A549 (cell line): ENCODE results near the gene NSMCE3. TPM values are rescaled to one million over a fixed set of nuclear protein-coding genes. Genes with fewer than 3 reads are reported as not detected.

Source experiments
- ATAC-seq, 2 experiments: fragments of 200-7000 bp in 1 of 2; fragments of >200 bp in 1 of 2; cut with Nextera tagmentation in 1 of 2; cut with Tn5 transposase in 1 of 2; 3 replicates each; pipeline versions ENCODE4 v1.8.0 to v1.9.1; 2018 to 2020; ENCODE audit warnings: mild to moderate bottlenecking in 1 of 2, moderate library complexity in 1 of 2
- CTCF ChIA-PET: fragments of 300-600 bp; sonication (Branson Sonifier 250); formaldehyde crosslinking; extraction: SDS; loops from one replicate; lab custom pipeline; 2021; ENCODE audit warnings: antibody characterized with exemption, inconsistent platforms; lab: Yijun Ruan, JAX
- POLR2A ChIA-PET: fragments of 350-600 bp; formaldehyde crosslinking; extraction: SDS; loops from one replicate; lab custom pipeline; 2021; ENCODE audit warnings: antibody characterized with exemption, inconsistent platforms; lab: Yijun Ruan, JAX
- DNase-seq, 2 experiments: peaks; one replicate each; pipeline versions ENCODE4 v3.0.0 to v3.0.0-alpha.2; 2011 to 2016; ENCODE audit warnings: low read depth in 1 of 2, low spot score in 1 of 2
- FAIRE-seq: peaks from 2 replicates; lab custom pipeline; 2011; peaks lifted over from hg19 to GRCh38; lab: Jason Lieb, UNC
- H3K27ac ChIP-seq, 2 experiments: fragments of >200 bp; sonication (Bioruptor Twin); formaldehyde crosslinking; 3 replicates each; pipeline ENCODE4 v1.5.1; 2016 to 2017
- H3K4me1 ChIP-seq: fragments of >200 bp; sonication (Bioruptor Twin); formaldehyde crosslinking; 3 replicates; pipeline ENCODE4 v1.6.1; 2016
- H3K4me2 ChIP-seq: fragments of >200 bp; sonication (Bioruptor Twin); formaldehyde crosslinking; 3 replicates; pipeline ENCODE4 v1.6.1; 2016
- H3K4me3 ChIP-seq: fragments of >200 bp; sonication (Bioruptor Twin); formaldehyde crosslinking; 3 replicates; pipeline ENCODE4 v1.5.1; 2016
- H3K9me3 ChIP-seq: fragments of >200 bp; sonication (Bioruptor Twin); formaldehyde crosslinking; 3 replicates; pipeline ENCODE4 v1.6.1; 2016
- ATOH8 ChIP-seq: fragments of 250-450 bp; sonication (Bioruptor Pico); IDR thresholded peaks from 2 replicates; pipeline ENCODE4 v1.5.0; 2020; ENCODE audit warnings: low read depth, mild to moderate bottlenecking, moderate library complexity
- BCL3 ChIP-seq: fragments of >200 bp; sonication (Bioruptor Twin); formaldehyde crosslinking; IDR thresholded peaks from 3 replicates; pipeline ENCODE4 v1.6.1; 2016
- CBX2 ChIP-seq: fragments of 200-600 bp; sonication (generic); IDR thresholded peaks from 2 replicates; pipeline ENCODE4 v1.6.1; 2016; ENCODE audit warnings: low read depth, mild to moderate bottlenecking, borderline replicate concordance
- CBX8 ChIP-seq: fragments of 200-600 bp; sonication (generic); IDR thresholded peaks from 2 replicates; pipeline ENCODE4 v1.6.1; 2016
- CHD4 ChIP-seq: fragments of 200-600 bp; sonication (generic); IDR thresholded peaks from 2 replicates; pipeline ENCODE4 v1.6.1; 2016; ENCODE audit warnings: antibody characterized with exemption, mild to moderate bottlenecking, borderline replicate concordance
- CTCF ChIP-seq: fragments of >200 bp; sonication (Bioruptor Twin); formaldehyde crosslinking; IDR thresholded peaks from 3 replicates; pipeline ENCODE4 v1.5.1; 2016
- E2F6 ChIP-seq: IDR thresholded peaks from 2 replicates; pipeline ENCODE4 v1.6.1; 2012; ENCODE audit warnings: low read depth, borderline replicate concordance
- EHF ChIP-seq: fragments of 250-450 bp; sonication (Bioruptor Pico); IDR thresholded peaks from 2 replicates; pipeline ENCODE4 v1.5.0; 2020; ENCODE audit warnings: mild to moderate bottlenecking
- EHMT2 ChIP-seq: fragments of 200-600 bp; sonication (generic); IDR thresholded peaks from 2 replicates; pipeline ENCODE4 v1.6.1; 2016; ENCODE audit warnings: antibody characterized with exemption, low read depth, mild to moderate bottlenecking, moderate library complexity
- ELK1 ChIP-seq: fragments of 150-350 bp; IDR thresholded peaks from 2 replicates; pipeline ENCODE4 v1.6.1; 2014; ENCODE audit warnings: low read depth, mild to moderate bottlenecking, low read length
- EP300 ChIP-seq, 2 experiments: fragments of >200 bp; sonication (Bioruptor Twin); formaldehyde crosslinking; IDR thresholded peaks; 2 replicates in 1 of 2; 3 replicates in 1 of 2; pipeline ENCODE4 v1.6.1; 2016 to 2017
- GATA3 ChIP-seq: IDR thresholded peaks from 2 replicates; pipeline ENCODE4 v1.6.1; 2012; ENCODE audit warnings: borderline replicate concordance
- HDAC2 ChIP-seq: fragments of 200-600 bp; sonication (generic); IDR thresholded peaks from 2 replicates; pipeline ENCODE4 v1.6.1; 2016
- HMGXB4 ChIP-seq: fragments of 250-450 bp; sonication (Bioruptor Pico); IDR thresholded peaks from 2 replicates; pipeline ENCODE4 v1.5.0; 2021; ENCODE audit warnings: mild to moderate bottlenecking, moderate library complexity, borderline replicate concordance
- HOXA7 ChIP-seq: fragments of 250-450 bp; sonication (Bioruptor Pico); IDR thresholded peaks from 2 replicates; pipeline ENCODE4 v1.5.0; 2020; ENCODE audit warnings: mild to moderate bottlenecking, moderate library complexity
- KDM1A ChIP-seq: fragments of 200-600 bp; sonication (generic); IDR thresholded peaks from 2 replicates; pipeline ENCODE4 v1.6.1; 2016; ENCODE audit warnings: low read depth, mild to moderate bottlenecking
- MAX ChIP-seq: IDR thresholded peaks from 2 replicates; pipeline ENCODE4 v1.6.1; 2012
- MAZ ChIP-seq: fragments of 150-350 bp; IDR thresholded peaks from 2 replicates; pipeline ENCODE4 v1.6.1; 2014; ENCODE audit warnings: antibody characterized with exemption, low read depth, low read length, borderline replicate concordance
- NFE2L2 ChIP-seq: fragments of 150-350 bp; conservative IDR thresholded peaks from 2 replicates; pipeline ENCODE4 v1.6.1; 2014; ENCODE audit warnings: low read length
- NPAS2 ChIP-seq: fragments of 250-450 bp; sonication (Bioruptor Pico); IDR thresholded peaks from 2 replicates; pipeline ENCODE4 v1.8.0; 2022; ENCODE audit warnings: mild to moderate bottlenecking, moderate library complexity, borderline replicate concordance
- PHF8 ChIP-seq: fragments of 200-600 bp; sonication (generic); IDR thresholded peaks from 2 replicates; pipeline ENCODE4 v1.6.1; 2016; ENCODE audit warnings: low read depth, mild to moderate bottlenecking, antibody characterized with exemption, moderate library complexity, borderline replicate concordance
- POLR2A ChIP-seq: IDR thresholded peaks from 2 replicates; pipeline ENCODE4 v1.6.1; 2012; ENCODE audit warnings: mild to moderate bottlenecking, low read length
- POLR2AphosphoS2 ChIP-seq: conservative IDR thresholded peaks from 2 replicates; pipeline ENCODE4 v1.6.1; 2012; ENCODE audit warnings: low read length, improper control_type of control experiment, inconsistent platforms
- RAD21 ChIP-seq, 2 experiments: fragments of >200 bp in 1 of 2; sonication (Bioruptor Twin) in 1 of 2; formaldehyde crosslinking in 1 of 2; IDR thresholded peaks in 1 of 2; conservative IDR thresholded peaks in 1 of 2; 2 replicates in 1 of 2; 3 replicates in 1 of 2; pipeline ENCODE4 v1.6.1; 2012 to 2018; ENCODE audit warnings: inconsistent platforms in 1 of 2
- RARB ChIP-seq: fragments of 250-450 bp; sonication (Bioruptor Pico); IDR thresholded peaks from 2 replicates; pipeline ENCODE4 v1.8.0; 2021; ENCODE audit warnings: mild to moderate bottlenecking, moderate library complexity
- RCOR1 ChIP-seq: fragments of 150-350 bp; IDR thresholded peaks from 2 replicates; pipeline ENCODE4 v1.6.1; 2014; ENCODE audit warnings: antibody characterized with exemption, low read length, low read depth
- SREBF2 ChIP-seq: fragments of 450-650 bp; IDR thresholded peaks from 2 replicates; pipeline ENCODE4 v1.6.1; 2014; ENCODE audit warnings: mild to moderate bottlenecking, moderate library complexity
- TFCP2L1 ChIP-seq: fragments of 250-450 bp; sonication (Bioruptor Pico); IDR thresholded peaks from 2 replicates; pipeline ENCODE4 v1.5.0; 2021; ENCODE audit warnings: mild to moderate bottlenecking
- TP53 ChIP-seq: fragments of 250-450 bp; sonication (Bioruptor Pico); IDR thresholded peaks from 2 replicates; pipeline ENCODE4 v1.5.0; 2021; ENCODE audit warnings: mild to moderate bottlenecking, moderate library complexity
- ZNF302 ChIP-seq: fragments of 250-450 bp; sonication (Bioruptor Pico); IDR thresholded peaks from 2 replicates; pipeline ENCODE4 v1.9.0; 2021; ENCODE audit warnings: inconsistent platforms, mild to moderate bottlenecking, moderate library complexity
- WGBS: methylation state at CpG from one replicate; pipeline ENCODE4 v1.1.6; 2017; ENCODE audit errors: missing lambda C conversion rate; 5-methylcytosine and 5-hydroxymethylcytosine counted together
- polyA plus RNA-seq, 4 experiments: library from polyadenylated mRNA; depleted of rRNA in 3 of 4; stranded (reverse); fragments of >200 nt; fragmentation: RNase III in 1 of 4; extraction: RNeasy Plus Mini Kit Qiagen cat#74134 plus additional on column Dnase treatment in 1 of 4; gene quantifications; 2 replicates in 3 of 4; 3 replicates in 1 of 4; pipeline ENCODE4 v1.2.3, GENCODE V29; 2011 to 2017

The NSMCE3 gene
- polyA plus RNA-seq, 2 of the 4 experiments (the other 2 are of a cell fraction) = 9.5 to 11.9 TPM

- TF ChIP-seq E2F6 (peak; percentile 67; the same call in 1 of the 2 replicates), MAX (peak; percentile 68), NFE2L2 (no peak), CTCF (no peak), POLR2AphosphoS2 (no peak), EHMT2 (no peak), GATA3 (0 out of 2 replicates have a peak, but pooled peaks have one; percentile 36), ELK1 (no peak), HOXA7 (CRISPR knock-in tag) (no peak), CBX8 (no peak), TFCP2L1 (no peak), ZNF302 (CRISPR knock-in tag) (no peak), RCOR1 (no peak), POLR2A (peak; percentile 97), ATOH8 (CRISPR knock-in tag) (no peak), HDAC2 (no peak; the same call in 1 of the 2 replicates), RAD21 (conservative IDR thresholded peaks at IDR 0.05 in 1 of 2, IDR thresholded peaks at IDR 0.05 in 1 of 2) (no peak), CHD4 (no peak), PHF8 (peak; percentile 84; the same call in 1 of the 2 replicates), EP300 (IDR thresholded peaks at IDR 0.05) (no peak), TP53 (CRISPR knock-in tag) (no peak), EHF (CRISPR knock-in tag) (no peak), KDM1A (no peak), NPAS2 (CRISPR knock-in tag) (no peak), CBX2 (no peak), RARB (CRISPR knock-in tag) (no peak), SREBF2 (no peak)
These were observed at the start of gene NSMCE3 (continued) for GRCh38 chr15:29269485-29270168.

GRCh38 chr15:29316422-29316821, 46.8 kb upstream of the NSMCE3 start:
- no peak overlapping the region for H3K27ac ChIP-seq
- no peaks in the 10 kb centered on the region for H3K9me3 ChIP-seq
- DNase-seq (no peak), FAIRE-seq (peak; percentile 61), ATAC-seq (no peak)
- POLR2A ChIA-PET = no interaction called here
- TF ChIP-seq HOXA7 (CRISPR knock-in tag) (no peak), HMGXB4 (CRISPR knock-in tag) (no peak), MAZ (no peak), BCL3 (no peak)
- CTCF ChIA-PET = no interaction called here
- H3K4me1 ChIP-seq = no peaks in the 10 kb centered on the region
- WGBS = 39% methylated on average over 3 of the region's 3 CpGs
- H3K4me2 ChIP-seq = no peak overlapping the region
- H3K4me3 ChIP-seq = no peak overlapping the region
